NCI-H1105 (cell line): ENCODE measurements around the gene VIL1.
A peak's percentile ranks its signal among the peaks of the same experiment; 100 is the strongest.

Experiments used
- DNase-seq: peaks from one replicate; lab custom pipeline; 2025; lab: John Stamatoyannopoulos, UW

Gene VIL1

GRCh38 chr2:218406209-218406948, 12.5 kb upstream of the VIL1 start:
- peak; percentile 92 for DNase-seq

GRCh38 chr2:218406949-218407618, 11.8 kb upstream of the VIL1 start:
- DNase-seq, result no peak

GRCh38 chr2:218407717-218408116, 11.2 kb upstream of the VIL1 start:
- no peak for DNase-seq

GRCh38 chr2:218418321-218418716, 604 bp upstream of the VIL1 start:
- DNase-seq, result no peak

GRCh38 chr2:218419630-218420216, 800 bp downstream of the VIL1 start:
- no peak for DNase-seq

- no peak for DNase-seq
Measured at GRCh38 chr2:218421027-218421426, 2.1 kb downstream of the VIL1 start.

GRCh38 chr2:218422403-218423086, 3.6 kb downstream of the VIL1 start:
- no peak for DNase-seq

- DNase-seq, result no peak
Measured at GRCh38 chr2:218423584-218423983, 4.7 kb downstream of the VIL1 start.

- no peak for DNase-seq
Measured at GRCh38 chr2:218425531-218425930, 6.6 kb downstream of the VIL1 start.

GRCh38 chr2:218427741-218428140, 8.8 kb downstream of the VIL1 start:
- no peak for DNase-seq

GRCh38 chr2:218428846-218429558, 10.1 kb downstream of the VIL1 start:
- DNase-seq, result no peak

GRCh38 chr2:218429911-218430692, 11.2 kb downstream of the VIL1 start:
- no peak for DNase-seq

GRCh38 chr2:218430721-218431120, 11.8 kb downstream of the VIL1 start:
- no peak for DNase-seq

GRCh38 chr2:218431878-218432277, 13.0 kb downstream of the VIL1 start:
- DNase-seq, result no peak

- no peak for DNase-seq
Measured at GRCh38 chr2:218432676-218433365, 13.9 kb downstream of the VIL1 start.

- DNase-seq, result no peak
Measured at GRCh38 chr2:218434456-218434855, 15.5 kb downstream of the VIL1 start.

- DNase-seq, result no peak
Measured at GRCh38 chr2:218435003-218435982, 16.4 kb downstream of the VIL1 start.

GRCh38 chr2:218436992-218437391, 18.1 kb downstream of the VIL1 start:
- no peak for DNase-seq

GRCh38 chr2:218437969-218438368, 19.0 kb downstream of the VIL1 start:
- DNase-seq, result no peak
